Measurements from ENCODE around the gene SHROOM3. TPM values are rescaled to one million over a fixed set of nuclear protein-coding genes. Genes with fewer than 3 reads are reported as not detected.

The SHROOM3 gene
- total and polyA plus RNA-seq, 2 experiments from 2014 or later, result 11.3 to 73.5 TPM

DNA sequence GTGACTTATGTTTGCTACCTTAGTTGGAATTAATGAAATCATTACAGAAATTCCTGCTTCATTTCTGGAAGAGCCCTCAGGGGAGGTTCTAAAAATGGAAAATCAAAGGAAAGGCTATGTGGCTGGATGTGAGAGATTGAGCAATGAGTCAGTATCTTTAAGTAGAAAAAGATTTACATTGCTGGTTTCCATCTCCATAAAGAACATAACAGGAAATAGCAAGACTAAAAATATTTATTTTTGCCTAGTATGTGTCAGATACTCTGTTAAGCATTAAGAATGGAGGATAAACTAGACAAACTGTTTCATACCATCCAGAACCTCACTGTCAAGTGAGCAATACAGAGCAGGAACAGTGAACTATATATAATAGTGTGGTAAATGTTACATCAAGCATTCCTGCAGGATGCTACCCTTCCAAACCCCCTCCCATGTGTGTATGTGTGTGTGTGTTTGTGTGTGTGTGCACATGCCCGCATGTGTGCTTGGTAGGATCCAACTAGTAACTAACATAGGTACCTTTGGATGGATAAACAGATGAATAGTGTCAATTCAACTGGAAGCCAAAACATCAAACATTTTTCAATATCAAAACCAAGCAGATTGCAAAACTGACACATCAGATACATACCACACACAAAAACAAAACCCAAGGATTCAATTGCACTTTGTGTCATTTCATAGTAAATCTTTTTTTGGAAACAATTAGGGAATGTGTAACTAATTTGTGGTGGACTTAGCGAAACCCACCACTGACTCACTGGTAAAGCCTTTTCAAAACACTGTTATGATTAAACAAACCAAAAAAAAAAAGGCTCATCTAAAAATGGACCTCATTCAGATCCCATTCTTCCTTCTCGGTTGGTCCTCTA, 223.4 kb downstream of the SHROOM3 start:
- H3K4me2 ChIP-seq, result no peak overlapping the region
- no peaks in the 10 kb centered on the region for H3K79me2 ChIP-seq (replicated peaks; ENCODE audit: insufficient read depth)
- TF ChIP-seq POLR2AphosphoS5 (IDR thresholded peaks at IDR 0.05; ENCODE audit: low read depth) (no peak), ZNF114 (CRISPR knock-in tag; IDR thresholded peaks at IDR 0.05) (no peak), EZH2phosphoT487 (IDR thresholded peaks at IDR 0.05; ENCODE audit: unreplicated experiment) (no peak), JUNB (IDR thresholded peaks at IDR 0.05; ENCODE audit: unreplicated experiment) (no peak), EZH2 (IDR thresholded peaks at IDR 0.05; ENCODE audit: low read depth, unreplicated experiment) (no peak), NANOG (IDR thresholded peaks at IDR 0.05; ENCODE audit: borderline replicate concordance) (no peak), ZNF331 (CRISPR knock-in tag; IDR thresholded peaks at IDR 0.05; ENCODE audit: low read depth) (no peak), CREB1 (CRISPR knock-in tag; IDR thresholded peaks at IDR 0.05; ENCODE audit: low read depth) (no peak), STAT1 (IDR thresholded peaks at IDR 0.05; ENCODE audit: unreplicated experiment) (no peak)
- TF ChIP-seq, protein P1, sequence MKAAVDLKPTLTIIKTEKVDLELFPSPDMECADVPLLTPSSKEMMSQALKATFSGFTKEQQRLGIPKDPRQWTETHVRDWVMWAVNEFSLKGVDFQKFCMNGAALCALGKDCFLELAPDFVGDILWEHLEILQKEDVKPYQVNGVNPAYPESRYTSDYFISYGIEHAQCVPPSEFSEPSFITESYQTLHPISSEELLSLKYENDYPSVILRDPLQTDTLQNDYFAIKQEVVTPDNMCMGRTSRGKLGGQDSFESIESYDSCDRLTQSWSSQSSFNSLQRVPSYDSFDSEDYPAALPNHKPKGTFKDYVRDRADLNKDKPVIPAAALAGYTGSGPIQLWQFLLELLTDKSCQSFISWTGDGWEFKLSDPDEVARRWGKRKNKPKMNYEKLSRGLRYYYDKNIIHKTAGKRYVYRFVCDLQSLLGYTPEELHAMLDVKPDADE (IDR thresholded peaks at IDR 0.05), result no peak
- TF ChIP-seq, protein P2, sequence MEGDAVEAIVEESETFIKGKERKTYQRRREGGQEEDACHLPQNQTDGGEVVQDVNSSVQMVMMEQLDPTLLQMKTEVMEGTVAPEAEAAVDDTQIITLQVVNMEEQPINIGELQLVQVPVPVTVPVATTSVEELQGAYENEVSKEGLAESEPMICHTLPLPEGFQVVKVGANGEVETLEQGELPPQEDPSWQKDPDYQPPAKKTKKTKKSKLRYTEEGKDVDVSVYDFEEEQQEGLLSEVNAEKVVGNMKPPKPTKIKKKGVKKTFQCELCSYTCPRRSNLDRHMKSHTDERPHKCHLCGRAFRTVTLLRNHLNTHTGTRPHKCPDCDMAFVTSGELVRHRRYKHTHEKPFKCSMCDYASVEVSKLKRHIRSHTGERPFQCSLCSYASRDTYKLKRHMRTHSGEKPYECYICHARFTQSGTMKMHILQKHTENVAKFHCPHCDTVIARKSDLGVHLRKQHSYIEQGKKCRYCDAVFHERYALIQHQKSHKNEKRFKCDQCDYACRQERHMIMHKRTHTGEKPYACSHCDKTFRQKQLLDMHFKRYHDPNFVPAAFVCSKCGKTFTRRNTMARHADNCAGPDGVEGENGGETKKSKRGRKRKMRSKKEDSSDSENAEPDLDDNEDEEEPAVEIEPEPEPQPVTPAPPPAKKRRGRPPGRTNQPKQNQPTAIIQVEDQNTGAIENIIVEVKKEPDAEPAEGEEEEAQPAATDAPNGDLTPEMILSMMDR (conservative IDR thresholded peaks at IDR 0.05; ENCODE audit: low read depth in 2 of 2), result no peak
- TF ChIP-seq, protein P3, sequence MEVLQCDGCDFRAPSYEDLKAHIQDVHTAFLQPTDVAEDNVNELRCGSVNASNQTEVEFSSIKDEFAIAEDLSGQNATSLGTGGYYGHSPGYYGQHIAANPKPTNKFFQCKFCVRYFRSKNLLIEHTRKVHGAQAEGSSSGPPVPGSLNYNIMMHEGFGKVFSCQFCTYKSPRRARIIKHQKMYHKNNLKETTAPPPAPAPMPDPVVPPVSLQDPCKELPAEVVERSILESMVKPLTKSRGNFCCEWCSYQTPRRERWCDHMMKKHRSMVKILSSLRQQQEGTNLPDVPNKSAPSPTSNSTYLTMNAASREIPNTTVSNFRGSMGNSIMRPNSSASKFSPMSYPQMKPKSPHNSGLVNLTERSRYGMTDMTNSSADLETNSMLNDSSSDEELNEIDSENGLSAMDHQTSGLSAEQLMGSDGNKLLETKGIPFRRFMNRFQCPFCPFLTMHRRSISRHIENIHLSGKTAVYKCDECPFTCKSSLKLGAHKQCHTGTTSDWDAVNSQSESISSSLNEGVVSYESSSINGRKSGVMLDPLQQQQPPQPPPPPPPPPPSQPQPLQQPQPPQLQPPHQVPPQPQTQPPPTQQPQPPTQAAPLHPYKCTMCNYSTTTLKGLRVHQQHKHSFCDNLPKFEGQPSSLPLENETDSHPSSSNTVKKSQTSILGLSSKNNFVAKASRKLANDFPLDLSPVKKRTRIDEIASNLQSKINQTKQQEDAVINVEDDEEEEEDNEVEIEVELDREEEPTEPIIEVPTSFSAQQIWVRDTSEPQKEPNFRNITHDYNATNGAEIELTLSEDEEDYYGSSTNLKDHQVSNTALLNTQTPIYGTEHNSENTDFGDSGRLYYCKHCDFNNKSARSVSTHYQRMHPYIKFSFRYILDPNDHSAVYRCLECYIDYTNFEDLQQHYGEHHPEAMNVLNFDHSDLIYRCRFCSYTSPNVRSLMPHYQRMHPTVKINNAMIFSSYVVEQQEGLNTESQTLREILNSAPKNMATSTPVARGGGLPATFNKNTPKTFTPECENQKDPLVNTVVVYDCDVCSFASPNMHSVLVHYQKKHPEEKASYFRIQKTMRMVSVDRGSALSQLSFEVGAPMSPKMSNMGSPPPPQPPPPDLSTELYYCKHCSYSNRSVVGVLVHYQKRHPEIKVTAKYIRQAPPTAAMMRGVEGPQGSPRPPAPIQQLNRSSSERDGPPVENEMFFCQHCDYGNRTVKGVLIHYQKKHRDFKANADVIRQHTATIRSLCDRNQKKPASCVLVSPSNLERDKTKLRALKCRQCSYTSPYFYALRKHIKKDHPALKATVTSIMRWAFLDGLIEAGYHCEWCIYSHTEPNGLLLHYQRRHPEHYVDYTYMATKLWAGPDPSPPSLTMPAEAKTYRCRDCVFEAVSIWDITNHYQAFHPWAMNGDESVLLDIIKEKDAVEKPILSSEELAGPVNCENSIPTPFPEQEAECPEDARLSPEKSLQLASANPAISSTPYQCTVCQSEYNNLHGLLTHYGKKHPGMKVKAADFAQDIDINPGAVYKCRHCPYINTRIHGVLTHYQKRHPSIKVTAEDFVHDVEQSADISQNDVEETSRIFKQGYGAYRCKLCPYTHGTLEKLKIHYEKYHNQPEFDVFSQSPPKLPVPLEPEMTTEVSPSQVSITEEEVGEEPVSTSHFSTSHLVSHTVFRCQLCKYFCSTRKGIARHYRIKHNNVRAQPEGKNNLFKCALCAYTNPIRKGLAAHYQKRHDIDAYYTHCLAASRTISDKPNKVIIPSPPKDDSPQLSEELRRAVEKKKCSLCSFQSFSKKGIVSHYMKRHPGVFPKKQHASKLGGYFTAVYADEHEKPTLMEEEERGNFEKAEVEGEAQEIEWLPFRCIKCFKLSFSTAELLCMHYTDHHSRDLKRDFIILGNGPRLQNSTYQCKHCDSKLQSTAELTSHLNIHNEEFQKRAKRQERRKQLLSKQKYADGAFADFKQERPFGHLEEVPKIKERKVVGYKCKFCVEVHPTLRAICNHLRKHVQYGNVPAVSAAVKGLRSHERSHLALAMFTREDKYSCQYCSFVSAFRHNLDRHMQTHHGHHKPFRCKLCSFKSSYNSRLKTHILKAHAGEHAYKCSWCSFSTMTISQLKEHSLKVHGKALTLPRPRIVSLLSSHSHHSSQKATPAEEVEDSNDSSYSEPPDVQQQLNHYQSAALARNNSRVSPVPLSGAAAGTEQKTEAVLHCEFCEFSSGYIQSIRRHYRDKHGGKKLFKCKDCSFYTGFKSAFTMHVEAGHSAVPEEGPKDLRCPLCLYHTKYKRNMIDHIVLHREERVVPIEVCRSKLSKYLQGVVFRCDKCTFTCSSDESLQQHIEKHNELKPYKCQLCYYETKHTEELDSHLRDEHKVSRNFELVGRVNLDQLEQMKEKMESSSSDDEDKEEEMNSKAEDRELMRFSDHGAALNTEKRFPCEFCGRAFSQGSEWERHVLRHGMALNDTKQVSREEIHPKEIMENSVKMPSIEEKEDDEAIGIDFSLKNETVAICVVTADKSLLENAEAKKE (CRISPR knock-in tag; IDR thresholded peaks at IDR 0.05), result no peak
- TF ChIP-seq, protein P4, sequence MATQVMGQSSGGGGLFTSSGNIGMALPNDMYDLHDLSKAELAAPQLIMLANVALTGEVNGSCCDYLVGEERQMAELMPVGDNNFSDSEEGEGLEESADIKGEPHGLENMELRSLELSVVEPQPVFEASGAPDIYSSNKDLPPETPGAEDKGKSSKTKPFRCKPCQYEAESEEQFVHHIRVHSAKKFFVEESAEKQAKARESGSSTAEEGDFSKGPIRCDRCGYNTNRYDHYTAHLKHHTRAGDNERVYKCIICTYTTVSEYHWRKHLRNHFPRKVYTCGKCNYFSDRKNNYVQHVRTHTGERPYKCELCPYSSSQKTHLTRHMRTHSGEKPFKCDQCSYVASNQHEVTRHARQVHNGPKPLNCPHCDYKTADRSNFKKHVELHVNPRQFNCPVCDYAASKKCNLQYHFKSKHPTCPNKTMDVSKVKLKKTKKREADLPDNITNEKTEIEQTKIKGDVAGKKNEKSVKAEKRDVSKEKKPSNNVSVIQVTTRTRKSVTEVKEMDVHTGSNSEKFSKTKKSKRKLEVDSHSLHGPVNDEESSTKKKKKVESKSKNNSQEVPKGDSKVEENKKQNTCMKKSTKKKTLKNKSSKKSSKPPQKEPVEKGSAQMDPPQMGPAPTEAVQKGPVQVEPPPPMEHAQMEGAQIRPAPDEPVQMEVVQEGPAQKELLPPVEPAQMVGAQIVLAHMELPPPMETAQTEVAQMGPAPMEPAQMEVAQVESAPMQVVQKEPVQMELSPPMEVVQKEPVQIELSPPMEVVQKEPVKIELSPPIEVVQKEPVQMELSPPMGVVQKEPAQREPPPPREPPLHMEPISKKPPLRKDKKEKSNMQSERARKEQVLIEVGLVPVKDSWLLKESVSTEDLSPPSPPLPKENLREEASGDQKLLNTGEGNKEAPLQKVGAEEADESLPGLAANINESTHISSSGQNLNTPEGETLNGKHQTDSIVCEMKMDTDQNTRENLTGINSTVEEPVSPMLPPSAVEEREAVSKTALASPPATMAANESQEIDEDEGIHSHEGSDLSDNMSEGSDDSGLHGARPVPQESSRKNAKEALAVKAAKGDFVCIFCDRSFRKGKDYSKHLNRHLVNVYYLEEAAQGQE (IDR thresholded peaks at IDR 0.05; ENCODE audit: unreplicated experiment), result no peak
- no peak overlapping the region for H3K4me3 ChIP-seq
- no peaks in the 10 kb centered on the region for H3K4me1 ChIP-seq (ENCODE audit: insufficient read depth)
- H3K9me2 ChIP-seq (ENCODE audit: insufficient read depth), result no peaks in the 10 kb centered on the region
- no peaks in the 10 kb centered on the region for H3K27me3 ChIP-seq (ENCODE audit: insufficient read depth)
- Mint-ChIP-seq H3K36me3 (ENCODE audit: low read depth) (no peaks in the 10 kb centered on the region), H3K27ac (no peak overlapping the region), H3K4me1 (no peaks in the 10 kb centered on the region), H3K9me3 (no peaks in the 10 kb centered on the region), H3K27me3 (ENCODE audit: insufficient read depth, low read depth, poor library complexity) (no peaks in the 10 kb centered on the region), H3K4me3 (no peak overlapping the region)
- H2AFZ ChIP-seq, result no peak overlapping the region
- H3K36me3 ChIP-seq (ENCODE audit: insufficient read depth), result no peaks in the 10 kb centered on the region
- H4K20me1 ChIP-seq (replicated peaks; ENCODE audit: insufficient read depth), result no peaks in the 10 kb centered on the region
- ATAC-seq (no peak), DNase-seq (ENCODE audit: low spot score) (no peak)
- no peak overlapping the region for H3K27ac ChIP-seq (ENCODE audit: low read depth)
- H3F3A ChIP-seq (replicated peaks; ENCODE audit: low read depth), result no peaks in the 10 kb centered on the region

Measured in GM23338 (cell line).